A549 (cell line): ENCODE data around the gene PTPN14.

Experiments used
- CEBPB ChIP-seq, 2 experiments: fragments of >200 bp in 1 of 2; sonication (Bioruptor Twin) in 1 of 2; formaldehyde crosslinking in 1 of 2; IDR thresholded peaks; 2 replicates each; pipeline ENCODE4 v1.6.1; 2012 to 2016
- ESRRA ChIP-seq: fragments of 150-350 bp; IDR thresholded peaks from 2 replicates; pipeline ENCODE4 v1.6.1; 2014; ENCODE audit warnings: mild to moderate bottlenecking, low read length, borderline replicate concordance
- GATA3 ChIP-seq: IDR thresholded peaks from 2 replicates; pipeline ENCODE4 v1.6.1; 2012; ENCODE audit warnings: borderline replicate concordance
- JUN ChIP-seq, 2 experiments: fragments of >200 bp; sonication (Bioruptor Twin); formaldehyde crosslinking; IDR thresholded peaks; 2 replicates in 1 of 2; 3 replicates in 1 of 2; pipeline ENCODE4 v1.6.1; 2016 to 2017
- JUNB ChIP-seq: fragments of >200 bp; sonication (Bioruptor Twin); formaldehyde crosslinking; IDR thresholded peaks from 2 replicates; pipeline ENCODE4 v1.6.1; 2016
- KDM1A ChIP-seq: fragments of 200-600 bp; sonication (generic); IDR thresholded peaks from 2 replicates; pipeline ENCODE4 v1.6.1; 2016; ENCODE audit warnings: low read depth, mild to moderate bottlenecking
- POLR2A ChIP-seq: IDR thresholded peaks from 2 replicates; pipeline ENCODE4 v1.6.1; 2012; ENCODE audit warnings: mild to moderate bottlenecking, low read length
- RAD21 ChIP-seq, 2 experiments: fragments of >200 bp in 1 of 2; sonication (Bioruptor Twin) in 1 of 2; formaldehyde crosslinking in 1 of 2; IDR thresholded peaks in 1 of 2; conservative IDR thresholded peaks in 1 of 2; 2 replicates in 1 of 2; 3 replicates in 1 of 2; pipeline ENCODE4 v1.6.1; 2012 to 2018; ENCODE audit warnings: inconsistent platforms in 1 of 2
- RARB ChIP-seq: fragments of 250-450 bp; sonication (Bioruptor Pico); IDR thresholded peaks from 2 replicates; pipeline ENCODE4 v1.8.0; 2021; ENCODE audit warnings: mild to moderate bottlenecking, moderate library complexity
- ZFP36 ChIP-seq: fragments of 450-650 bp; IDR thresholded peaks from 2 replicates; pipeline ENCODE4 v1.6.1; 2014; ENCODE audit warnings: borderline replicate concordance; ENCODE audit not compliant: partially characterized antibody
- TF ChIP-seq, protein P1 (sequence below): fragments of >200 bp; sonication (Bioruptor Twin); formaldehyde crosslinking; IDR thresholded peaks from 3 replicates; pipeline ENCODE4 v1.5.1; 2016
- TF ChIP-seq, protein P2 (sequence below): fragments of 450-650 bp; IDR thresholded peaks from 2 replicates; pipeline ENCODE4 v1.6.1; 2014; ENCODE audit warnings: antibody characterized with exemption

DNA sequence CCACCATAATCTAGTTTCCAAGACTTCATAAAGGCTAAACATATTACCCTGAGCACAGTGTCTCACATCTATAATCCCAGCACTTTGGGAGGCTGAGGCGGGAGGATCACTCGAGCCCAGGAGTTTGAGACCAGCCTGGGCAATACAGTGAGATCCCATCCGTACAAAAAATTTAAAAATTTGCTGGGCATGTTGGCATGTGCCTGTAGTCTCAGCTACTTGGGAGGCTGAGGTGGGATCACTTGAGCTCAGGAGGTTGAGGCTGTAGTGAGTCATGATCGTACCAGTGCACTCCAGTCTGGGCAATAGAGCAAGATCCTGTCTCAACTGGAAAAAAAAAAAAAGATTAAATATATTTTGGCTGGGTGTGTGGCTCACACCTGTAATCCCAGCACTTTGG, 90.1 kb downstream of the PTPN14 start:
- TF ChIP-seq, protein P1, sequence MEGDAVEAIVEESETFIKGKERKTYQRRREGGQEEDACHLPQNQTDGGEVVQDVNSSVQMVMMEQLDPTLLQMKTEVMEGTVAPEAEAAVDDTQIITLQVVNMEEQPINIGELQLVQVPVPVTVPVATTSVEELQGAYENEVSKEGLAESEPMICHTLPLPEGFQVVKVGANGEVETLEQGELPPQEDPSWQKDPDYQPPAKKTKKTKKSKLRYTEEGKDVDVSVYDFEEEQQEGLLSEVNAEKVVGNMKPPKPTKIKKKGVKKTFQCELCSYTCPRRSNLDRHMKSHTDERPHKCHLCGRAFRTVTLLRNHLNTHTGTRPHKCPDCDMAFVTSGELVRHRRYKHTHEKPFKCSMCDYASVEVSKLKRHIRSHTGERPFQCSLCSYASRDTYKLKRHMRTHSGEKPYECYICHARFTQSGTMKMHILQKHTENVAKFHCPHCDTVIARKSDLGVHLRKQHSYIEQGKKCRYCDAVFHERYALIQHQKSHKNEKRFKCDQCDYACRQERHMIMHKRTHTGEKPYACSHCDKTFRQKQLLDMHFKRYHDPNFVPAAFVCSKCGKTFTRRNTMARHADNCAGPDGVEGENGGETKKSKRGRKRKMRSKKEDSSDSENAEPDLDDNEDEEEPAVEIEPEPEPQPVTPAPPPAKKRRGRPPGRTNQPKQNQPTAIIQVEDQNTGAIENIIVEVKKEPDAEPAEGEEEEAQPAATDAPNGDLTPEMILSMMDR, result no peak
- TF ChIP-seq ZFP36 (no peak), JUN (IDR thresholded peaks at IDR 0.05) (no peak), RAD21 (conservative IDR thresholded peaks at IDR 0.05 in 1 of 2, IDR thresholded peaks at IDR 0.05 in 1 of 2) (no peak), RARB (no peak), CEBPB (IDR thresholded peaks at IDR 0.05) (no peak), ESRRA (no peak), KDM1A (no peak), GATA3 (no peak), POLR2A (no peak), JUNB (no peak)
- TF ChIP-seq, protein P2, sequence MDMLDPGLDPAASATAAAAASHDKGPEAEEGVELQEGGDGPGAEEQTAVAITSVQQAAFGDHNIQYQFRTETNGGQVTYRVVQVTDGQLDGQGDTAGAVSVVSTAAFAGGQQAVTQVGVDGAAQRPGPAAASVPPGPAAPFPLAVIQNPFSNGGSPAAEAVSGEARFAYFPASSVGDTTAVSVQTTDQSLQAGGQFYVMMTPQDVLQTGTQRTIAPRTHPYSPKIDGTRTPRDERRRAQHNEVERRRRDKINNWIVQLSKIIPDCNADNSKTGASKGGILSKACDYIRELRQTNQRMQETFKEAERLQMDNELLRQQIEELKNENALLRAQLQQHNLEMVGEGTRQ, result no peak
